Heart left ventricle (tissue), 13 donors: Measurements from ENCODE around the gene MRPS24.

Experiments
- CTCF ChIP-seq, 12 donors: fragments of 200-600 bp; sonication (generic) in 4 of 12; IDR thresholded peaks; one replicate each; pipeline versions ENCODE4 v1.5.0 to v1.8.0; 2018 to 2022; ENCODE audit warnings: antibody characterized with exemption in 12 of 12, mild to moderate bottlenecking in 5 of 12
- POLR2A ChIP-seq, 2 donors: fragments of 450-650 bp; IDR thresholded peaks; one replicate each; pipeline ENCODE4 v1.6.1; 2017; ENCODE audit warnings: antibody characterized with exemption in 2 of 2, mild to moderate bottlenecking in 2 of 2, moderate library complexity in 2 of 2
- donor health status: ischemic (EF 13 %, LVEDD 7.1; RV severe dilation, severe dysfunction).
- donor health status: DM: no; HTN: yes; CAD: no.
- donor health status: DM: no; HTN: no; CAD: no.
- donor health status: ischemic (EF 25% LVEDD 6.9; RV normal size, moderate dysfunction).
- donor health status: ischemic (EF 25% LVEDD 5.7; RV mildly dilated, moderate dysfunction).
- donor health status: ischemic (EF 35%, LVEDD 5.7; RV mildly dilated, moderate dysfunction).
- donor health status: nonischemic (EF 11% LVEDD 7.7; RV severe dilation, severe dysfunction).
- donor health status: DM: yes; HTN: yes; CAD: no.
- donor health status: PGD.
- donor health status: ischemic (EF 29% LVEDD 5.4; RV normal size, mild dysfunction).
- donor health status: nonischemic (EF 23%, LVEDD 6.1; RV moderate dilation, normal function).

GRCh38 chr7:43884617-43885016 lies 15.3 kb upstream of the MRPS24 start:
- TF ChIP-seq CTCF (IDR thresholded peaks at IDR 0.05) (no peak), POLR2A (IDR thresholded peaks at IDR 0.05) (no peak)
